HFF-Myc (cell line): ENCODE results near the gene TMSB4X.

Experiments
- DNase-seq: peaks from one replicate; pipeline ENCODE4 v3.0.0-alpha.2; 2011; ENCODE audit warnings: low read depth; ENCODE audit errors: extremely low read depth
- H3K4me3 ChIP-seq: replicated peaks from 2 replicates; pipeline ENCODE4 v1.5.1; 2011; ENCODE audit warnings: low read depth, mild to moderate bottlenecking, control low read depth, low read length
- TF ChIP-seq, protein P1 (sequence below): IDR thresholded peaks from 2 replicates; pipeline ENCODE4 v1.5.1; 2012; ENCODE audit warnings: mild to moderate bottlenecking, low read depth, low read length, control low read depth; ENCODE audit errors: missing control alignments

The TMSB4X gene

GRCh38 chrX:13007519-13008188 is 32.7 kb downstream of the TMSB4X start:
- no peak overlapping the region for H3K4me3 ChIP-seq
- no peak for DNase-seq
- TF ChIP-seq, protein P1, sequence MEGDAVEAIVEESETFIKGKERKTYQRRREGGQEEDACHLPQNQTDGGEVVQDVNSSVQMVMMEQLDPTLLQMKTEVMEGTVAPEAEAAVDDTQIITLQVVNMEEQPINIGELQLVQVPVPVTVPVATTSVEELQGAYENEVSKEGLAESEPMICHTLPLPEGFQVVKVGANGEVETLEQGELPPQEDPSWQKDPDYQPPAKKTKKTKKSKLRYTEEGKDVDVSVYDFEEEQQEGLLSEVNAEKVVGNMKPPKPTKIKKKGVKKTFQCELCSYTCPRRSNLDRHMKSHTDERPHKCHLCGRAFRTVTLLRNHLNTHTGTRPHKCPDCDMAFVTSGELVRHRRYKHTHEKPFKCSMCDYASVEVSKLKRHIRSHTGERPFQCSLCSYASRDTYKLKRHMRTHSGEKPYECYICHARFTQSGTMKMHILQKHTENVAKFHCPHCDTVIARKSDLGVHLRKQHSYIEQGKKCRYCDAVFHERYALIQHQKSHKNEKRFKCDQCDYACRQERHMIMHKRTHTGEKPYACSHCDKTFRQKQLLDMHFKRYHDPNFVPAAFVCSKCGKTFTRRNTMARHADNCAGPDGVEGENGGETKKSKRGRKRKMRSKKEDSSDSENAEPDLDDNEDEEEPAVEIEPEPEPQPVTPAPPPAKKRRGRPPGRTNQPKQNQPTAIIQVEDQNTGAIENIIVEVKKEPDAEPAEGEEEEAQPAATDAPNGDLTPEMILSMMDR: no peak

- H3K4me3 ChIP-seq: no peak overlapping the region
- DNase-seq: no peak
- TF ChIP-seq, protein P1: no peak
Measured at GRCh38 chrX:13008189-13008533, 33.3 kb downstream of the TMSB4X start.

GRCh38 chrX:13008851-13009250 is 33.9 kb downstream of the TMSB4X start:
- TF ChIP-seq, protein P1: no peak
- DNase-seq: no peak
- H3K4me3 ChIP-seq: no peak overlapping the region

DNA sequence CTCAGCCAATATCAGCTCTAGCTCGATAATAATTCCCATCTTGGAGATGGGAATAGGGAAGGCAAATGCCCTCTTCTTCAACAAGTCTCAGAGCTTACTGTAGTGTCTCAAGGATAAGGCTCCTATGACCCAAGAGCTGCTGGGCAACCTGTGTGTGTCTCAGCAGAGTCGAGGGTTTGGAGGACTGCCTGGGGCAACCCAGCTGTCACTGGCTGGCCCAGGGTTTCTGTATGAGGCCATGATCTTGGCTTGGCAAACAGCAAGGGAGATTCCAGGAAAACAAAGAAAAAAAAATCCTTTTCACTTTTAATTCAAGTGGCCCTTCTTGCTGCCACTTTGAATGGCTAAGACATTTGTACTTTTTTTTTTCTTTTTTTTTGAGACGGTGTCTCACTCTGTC is 34.4 kb downstream of the TMSB4X start:
- TF ChIP-seq, protein P1: no peak
- H3K4me3 ChIP-seq: no peak overlapping the region
- no peak for DNase-seq

DNA sequence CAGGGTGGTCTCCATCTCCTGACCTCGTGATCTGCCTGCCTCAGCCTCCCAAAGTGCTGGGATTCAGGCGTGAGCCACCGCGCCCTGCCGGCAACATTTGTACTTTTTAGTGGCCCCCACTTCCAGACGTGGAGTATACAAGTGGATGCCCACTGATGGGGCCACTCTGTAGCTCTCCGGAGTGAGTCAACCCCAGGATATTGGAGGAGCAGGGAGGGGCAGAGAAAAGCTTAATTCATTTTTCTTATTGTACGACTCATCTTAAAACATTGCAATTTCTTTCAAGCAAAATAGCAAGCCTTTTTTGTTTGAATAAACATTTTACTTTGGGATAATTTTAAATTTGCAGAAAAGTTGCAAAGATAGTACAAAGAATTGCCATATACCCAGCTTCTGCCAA is 34.9 kb downstream of the TMSB4X start:
- DNase-seq: no peak
- TF ChIP-seq, protein P1: no peak

DNA sequence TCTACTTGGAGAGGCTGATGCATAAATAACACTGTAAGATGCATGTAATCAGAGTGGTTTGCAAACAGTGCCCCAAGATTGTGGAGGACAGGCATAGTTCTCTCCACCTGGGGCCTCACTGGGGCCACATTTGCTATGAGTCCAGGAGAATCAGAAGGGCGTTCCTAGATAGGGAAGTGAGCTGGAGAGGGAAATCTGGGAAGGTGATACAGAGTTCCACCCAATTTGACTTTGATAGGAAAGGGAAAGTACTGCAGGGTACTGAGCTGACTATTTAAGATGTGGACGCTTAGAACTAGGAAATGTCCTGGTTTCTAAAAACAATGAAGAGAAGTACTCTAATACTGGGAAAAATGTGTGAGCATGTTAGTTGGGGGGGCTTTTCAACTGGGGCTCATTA is 35.6 kb downstream of the TMSB4X start:
- no peak overlapping the region for H3K4me3 ChIP-seq
- TF ChIP-seq, protein P1: no peak
- DNase-seq: no peak

More for the DNA sequence above, 34.9 kb downstream of the TMSB4X start:
- no peak overlapping the region for H3K4me3 ChIP-seq
